ENCODE results near the gene NUF2.

NUF2 gene

DNA sequence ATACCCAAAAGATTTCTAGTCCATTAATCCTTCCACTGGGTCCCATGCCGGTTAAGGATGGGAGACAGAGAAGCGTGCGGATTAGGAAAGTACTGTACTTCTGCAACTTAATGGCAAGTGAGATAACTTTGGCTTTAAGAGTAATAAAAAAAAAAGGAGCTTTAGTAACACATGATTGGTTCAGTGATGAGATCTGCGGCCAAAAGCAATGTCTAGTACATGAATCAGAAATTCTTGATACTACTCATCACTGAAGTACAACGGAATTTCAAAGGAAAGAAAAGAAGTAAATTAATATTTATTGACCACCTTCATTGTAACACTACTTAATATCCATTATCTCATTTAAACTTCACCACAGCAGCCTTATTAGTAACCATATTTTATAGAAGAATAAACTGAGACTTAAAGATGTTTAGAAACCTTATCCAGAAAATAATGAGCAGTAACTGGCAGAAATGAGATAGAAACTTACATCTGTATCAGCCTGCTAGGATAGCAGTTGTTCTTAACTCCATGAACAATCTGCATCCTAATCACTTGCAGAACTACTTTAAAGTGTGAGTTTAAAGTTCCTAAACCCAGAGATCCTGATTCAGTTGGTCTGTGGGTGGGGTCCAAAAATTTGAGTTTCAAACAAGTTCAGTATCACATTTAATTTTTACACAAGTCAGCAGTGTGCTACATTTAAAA lies 14.1 kb upstream of the NUF2 start:
- Histone ChIP-seq H3K9ac (ENCODE audit: low read length) (no peak overlapping the region), H3F3A (ENCODE audit: insufficient read depth, low read length) (no peaks in the 10 kb centered on the region), H4K20me1 (ENCODE audit: insufficient read depth, low read length) (no peaks in the 10 kb centered on the region), H3K27ac (ENCODE audit: low read length) (no peak overlapping the region), H3K9me3 (replicated peaks; ENCODE audit: insufficient read depth, low read length) (no peaks in the 10 kb centered on the region), H3K4me3 (ENCODE audit: low read length) (no peak overlapping the region), H3K27me3 (replicated peaks; ENCODE audit: insufficient read depth, low read length) (no peaks in the 10 kb centered on the region), H3K79me2 (ENCODE audit: low read length) (no peaks in the 10 kb centered on the region), H3K9me2 (replicated peaks; ENCODE audit: insufficient read depth, low read length) (no peaks in the 10 kb centered on the region), H3K4me1 (ENCODE audit: low read length) (no peaks in the 10 kb centered on the region), H3K36me3 (replicated peaks; ENCODE audit: insufficient read depth, low read length) (no peaks in the 10 kb centered on the region), H2AFZ (ENCODE audit: low read length) (no peak overlapping the region), H3K4me2 (ENCODE audit: low read depth, low read length) (no peak overlapping the region)
- DNase-seq: no peak
- TF ChIP-seq EZH2 (optimal IDR thresholded peaks at IDR 0.05; ENCODE audit: low read depth, low read length) (no peak), CTCF (IDR thresholded peaks at IDR 0.05; ENCODE audit: low read length) (no peak), EZH2phosphoT487 (IDR thresholded peaks at IDR 0.05; ENCODE audit: low read length) (no peak)

- Histone ChIP-seq H4K20me1 (ENCODE audit: insufficient read depth, low read length) (no peaks in the 10 kb centered on the region), H3K27me3 (replicated peaks; ENCODE audit: insufficient read depth, low read length) (no peaks in the 10 kb centered on the region), H3K9me3 (replicated peaks; ENCODE audit: insufficient read depth, low read length) (no peaks in the 10 kb centered on the region), H3K36me3 (replicated peaks; ENCODE audit: insufficient read depth, low read length) (no peaks in the 10 kb centered on the region), H2AFZ (ENCODE audit: low read length) (no peak overlapping the region), H3K4me1 (ENCODE audit: low read length) (no peaks in the 10 kb centered on the region), H3K27ac (ENCODE audit: low read length) (no peak overlapping the region), H3K4me3 (ENCODE audit: low read length) (no peak overlapping the region), H3K4me2 (ENCODE audit: low read depth, low read length) (no peak overlapping the region), H3K79me2 (ENCODE audit: low read length) (no peaks in the 10 kb centered on the region), H3F3A (ENCODE audit: insufficient read depth, low read length) (no peaks in the 10 kb centered on the region), H3K9me2 (replicated peaks; ENCODE audit: insufficient read depth, low read length) (no peaks in the 10 kb centered on the region), H3K9ac (ENCODE audit: low read length) (no peak overlapping the region)
- no peak for TF ChIP-seq EZH2 (optimal IDR thresholded peaks at IDR 0.05; ENCODE audit: low read depth, low read length)
- no peak for TF ChIP-seq EZH2phosphoT487 (IDR thresholded peaks at IDR 0.05; ENCODE audit: low read length)
- TF ChIP-seq CTCF (IDR thresholded peaks at IDR 0.05; ENCODE audit: low read length): no peak
- DNase-seq: no peak
Measured at GRCh38 chr1:163308811-163309210, 12.9 kb upstream of the NUF2 start.

- peaks cover 3% of the 10 kb centered on the region; the same call in 1 of the 2 replicates for H3K4me1 ChIP-seq (ENCODE audit: low read length)
- no peaks in the 10 kb centered on the region for H4K20me1 ChIP-seq (ENCODE audit: insufficient read depth, low read length)
- H3K9me3 ChIP-seq (replicated peaks; ENCODE audit: insufficient read depth, low read length): no peaks in the 10 kb centered on the region
- H3K27ac ChIP-seq (ENCODE audit: low read length): no peak overlapping the region
- H3K4me3 ChIP-seq (ENCODE audit: low read length): no peak overlapping the region
- TF ChIP-seq EZH2phosphoT487 (IDR thresholded peaks at IDR 0.05; ENCODE audit: low read length) (no peak), CTCF (IDR thresholded peaks at IDR 0.05; ENCODE audit: low read length) (peak; percentile 84)
- peak; percentile 61 for DNase-seq
- no peaks in the 10 kb centered on the region for H3K27me3 ChIP-seq (replicated peaks; ENCODE audit: insufficient read depth, low read length)
- H3F3A ChIP-seq (ENCODE audit: insufficient read depth, low read length): no peaks in the 10 kb centered on the region
- peaks cover 2% of the 10 kb centered on the region for H3K79me2 ChIP-seq (ENCODE audit: low read length)
- no peaks in the 10 kb centered on the region; the same call in 1 of the 2 replicates for H3K36me3 ChIP-seq (replicated peaks; ENCODE audit: insufficient read depth, low read length)
- no peaks in the 10 kb centered on the region for H3K9me2 ChIP-seq (replicated peaks; ENCODE audit: insufficient read depth, low read length)
- H3K4me2 ChIP-seq (ENCODE audit: low read depth, low read length): no peak overlapping the region
- no peak overlapping the region for H3K9ac ChIP-seq (ENCODE audit: low read length)
- no peak overlapping the region for H2AFZ ChIP-seq (ENCODE audit: low read length)
Measured at GRCh38 chr1:163315773-163316374, 5.9 kb upstream of the NUF2 start.

All from MM.1S (cell line).